ENCODE data around the gene GALK2. TPM values are rescaled to one million over a fixed set of nuclear protein-coding genes. Genes with fewer than 3 reads are reported as not detected.

The GALK2 gene
- total RNA-seq, 1 experiment from 2014 or later = 35.0 TPM

- CTCF ChIA-PET = no interaction called here
- H3K4me3 ChIP-seq (ENCODE audit: low read depth in 2 of 2, low read length in 2 of 2) = no peak overlapping the region
- H3K27me3 ChIP-seq (ENCODE audit: control insufficient read depth, insufficient read depth, low read length) = no peaks in the 10 kb centered on the region
- intact Hi-C loops (cut with micrococcal nuclease; ENCODE audit: unreplicated experiment) = no loop called here
- DNase-seq (ENCODE audit: low read depth, low spot score) (no peak), ATAC-seq (peak; percentile 26; the same call in 1 of the 2 replicates)
- POLR2A ChIA-PET = no interaction called here
- BruUV-seq (replicated peaks) = no TSS peak
- TF ChIP-seq REST (IDR thresholded peaks at IDR 0.05; ENCODE audit: insufficient read depth in 1 of 2, low read depth in 2 of 2, low read length in 1 of 2) (no peak), CTCF (IDR thresholded peaks at IDR 0.05) (no peak), SIN3A (IDR thresholded peaks at IDR 0.05; ENCODE audit: borderline replicate concordance, insufficient read depth, low read depth, low read length) (no peak), POLR2AphosphoS5 (IDR thresholded peaks at IDR 0.05; ENCODE audit: low read depth, low read length) (no peak), TCF7L2 (IDR thresholded peaks at IDR 0.05; ENCODE audit: low read depth, low read length) (no peak)
- H3K9me3 ChIP-seq (ENCODE audit: control insufficient read depth, insufficient read depth, low read depth, low read length) = no peaks in the 10 kb centered on the region
- H3K27ac ChIP-seq (ENCODE audit: low read length) = no peak overlapping the region
- H3K36me3 ChIP-seq (ENCODE audit: control insufficient read depth, insufficient read depth, low read length) = peaks cover 68% of the 10 kb centered on the region
- in situ Hi-C loops (cut with HindIII; ENCODE audit: low pct_unique_long_range_greater_than_20kb, low sequenced_read_pairs) = no loop called here
- no peaks in the 10 kb centered on the region for H3K4me1 ChIP-seq (ENCODE audit: control insufficient read depth, insufficient read depth, low read length)
These were observed 34.6 kb upstream of the GALK2 start for GRCh38 chr15:49135342-49135857.

- H3K9me3 ChIP-seq (ENCODE audit: control insufficient read depth, insufficient read depth, low read depth, low read length) = no peaks in the 10 kb centered on the region
- TF ChIP-seq POLR2AphosphoS5 (IDR thresholded peaks at IDR 0.05; ENCODE audit: low read depth, low read length) (no peak), TCF7L2 (IDR thresholded peaks at IDR 0.05; ENCODE audit: low read depth, low read length) (no peak), CTCF (IDR thresholded peaks at IDR 0.05) (no peak), SIN3A (IDR thresholded peaks at IDR 0.05; ENCODE audit: borderline replicate concordance, insufficient read depth, low read depth, low read length) (no peak), REST (IDR thresholded peaks at IDR 0.05; ENCODE audit: insufficient read depth in 1 of 2, low read depth in 2 of 2, low read length in 1 of 2) (no peak)
- H3K4me1 ChIP-seq (ENCODE audit: control insufficient read depth, insufficient read depth, low read length) = no peaks in the 10 kb centered on the region
- BruUV-seq (replicated peaks) = no TSS peak
- in situ Hi-C loops (cut with HindIII; ENCODE audit: low pct_unique_long_range_greater_than_20kb, low sequenced_read_pairs) = no loop called here
- POLR2A ChIA-PET = no interaction called here
- H3K4me3 ChIP-seq (ENCODE audit: low read depth in 2 of 2, low read length in 2 of 2) = no peak overlapping the region
- peak; percentile 87 for ATAC-seq
- CTCF ChIA-PET = no interaction called here
- no peak for DNase-seq (ENCODE audit: low read depth, low spot score)
- no peak overlapping the region for H3K27ac ChIP-seq (ENCODE audit: low read length)
- intact Hi-C loops (cut with micrococcal nuclease; ENCODE audit: unreplicated experiment) = no loop called here
- H3K36me3 ChIP-seq (ENCODE audit: control insufficient read depth, insufficient read depth, low read length) = peaks cover 63% of the 10 kb centered on the region
- no peaks in the 10 kb centered on the region for H3K27me3 ChIP-seq (ENCODE audit: control insufficient read depth, insufficient read depth, low read length)
These were observed 34.1 kb upstream of the GALK2 start for GRCh38 chr15:49135911-49136310.

Data from Panc1 (cell line).